H1 (cell line): ENCODE measurements around the gene ALPI. TPM values are rescaled to one million over a fixed set of nuclear protein-coding genes. Genes with fewer than 3 reads are reported as not detected.

Experiments used
- TAF1 ChIP-seq: IDR thresholded peaks from 2 replicates; pipeline ENCODE4 v1.6.1; 2011; ENCODE audit warnings: mild to moderate bottlenecking, low read depth, low read length
- polyA plus RNA-seq, 7 experiments: library from polyadenylated mRNA; depleted of rRNA in 3 of 7; stranded (reverse) in 5 of 7; unstranded in 2 of 7; fragments of >200 nt in 5 of 7; fragments of 200-250 nt in 2 of 7; gene quantifications; 1 replicate in 5 of 7; 2 replicates in 1 of 7; 4 replicates in 1 of 7; pipeline versions ENCODE4 v1.2.1 to v1.2.3, GENCODE V29; 2011 to 2013; ENCODE audit warnings: missing spikeins in 2 of 7, mixed read lengths in 2 of 7
- total RNA-seq: library from RNA; stranded (reverse); fragmentation: NEBNext Ultra II Directional; extraction: Animal tissue kit (Norgen Biotek cat#: 25700); gene quantifications from 2 replicates; pipeline ENCODE4 v1.2.1, GENCODE V29; 2021

Gene ALPI
- total and polyA plus RNA-seq, 2 of the 8 experiments (the other 6 are each of a cell fraction or from before 2014, with no cell fraction given), result not detected

- TF ChIP-seq TAF1, result no peak
Observed at GRCh38 chr2:232420073-232420454, 35.9 kb upstream of the ALPI start (continued).
